Vagina (tissue), 2 donors: ENCODE data around the gene EEIG1. TPM values are rescaled to one million over a fixed set of nuclear protein-coding genes. Genes with fewer than 3 reads are reported as not detected.

Experiments
- DNase-seq, 2 donors: peaks; one replicate each; pipeline ENCODE4 v3.0.0-alpha.2; 2017; ENCODE audit errors: extremely low spot score in 2 of 2
- H3K27ac ChIP-seq: fragments of 200-600 bp; sonication (generic); one replicate; pipeline ENCODE4 v1.5.1; 2019
- H3K27me3 ChIP-seq: fragments of 200-600 bp; sonication (generic); one replicate; pipeline ENCODE4 v1.5.1; 2019
- H3K36me3 ChIP-seq, 2 donors: fragments of 200-600 bp; sonication (generic); one replicate each; pipeline ENCODE4 v1.5.1; 2017 to 2019
- H3K4me1 ChIP-seq: fragments of 200-600 bp; sonication (generic); one replicate; pipeline ENCODE4 v1.5.1; 2019
- H3K4me3 ChIP-seq, 2 donors: fragments of 200-600 bp; sonication (generic); 1 replicate in 1 of 2; 2 replicates in 1 of 2; pipeline ENCODE4 v1.5.1; 2016 to 2019
- H3K9me3 ChIP-seq: fragments of 200-600 bp; sonication (generic); one replicate; pipeline ENCODE4 v1.5.1; 2019
- POLR2A ChIP-seq, 2 donors: fragments of 450-650 bp; IDR thresholded peaks; one replicate each; pipeline ENCODE4 v1.6.1; 2017; ENCODE audit warnings: antibody characterized with exemption in 2 of 2, mild to moderate bottlenecking in 2 of 2, moderate library complexity in 2 of 2
- POLR2AphosphoS5 ChIP-seq, 2 donors: sonication (generic); formaldehyde crosslinking; IDR thresholded peaks; one replicate each; pipeline ENCODE4 v1.9.0; 2017; ENCODE audit warnings: antibody characterized with exemption in 2 of 2, mild to moderate bottlenecking in 2 of 2, low read depth in 1 of 2; ENCODE audit not compliant: insufficient read depth in 1 of 2
- intact Hi-C: fragments of 100-400 bp; cut with DNase I; formaldehyde crosslinking; loops from one replicate; pipeline ENCODE4 v1.15.1; 2023
- total RNA-seq: library from RNA; depleted of rRNA; stranded (reverse); fragments of >200 nt; gene quantifications from one replicate; pipeline ENCODE4 v1.2.3, GENCODE V29; 2016
- TF ChIP-seq, protein P1 (sequence below), 3 experiments: fragments of 450-650 bp in 2 of 3; fragments of 200-600 bp in 1 of 3; sonication (generic) in 1 of 3; IDR thresholded peaks; one replicate each; pipeline ENCODE4 v1.5.1; 2017 to 2019; ENCODE audit warnings: antibody characterized with exemption in 3 of 3, mild to moderate bottlenecking in 2 of 3, moderate library complexity in 2 of 3

EEIG1 gene
- total RNA-seq, 1 donor from 2014 or later: 30.9 TPM

DNA sequence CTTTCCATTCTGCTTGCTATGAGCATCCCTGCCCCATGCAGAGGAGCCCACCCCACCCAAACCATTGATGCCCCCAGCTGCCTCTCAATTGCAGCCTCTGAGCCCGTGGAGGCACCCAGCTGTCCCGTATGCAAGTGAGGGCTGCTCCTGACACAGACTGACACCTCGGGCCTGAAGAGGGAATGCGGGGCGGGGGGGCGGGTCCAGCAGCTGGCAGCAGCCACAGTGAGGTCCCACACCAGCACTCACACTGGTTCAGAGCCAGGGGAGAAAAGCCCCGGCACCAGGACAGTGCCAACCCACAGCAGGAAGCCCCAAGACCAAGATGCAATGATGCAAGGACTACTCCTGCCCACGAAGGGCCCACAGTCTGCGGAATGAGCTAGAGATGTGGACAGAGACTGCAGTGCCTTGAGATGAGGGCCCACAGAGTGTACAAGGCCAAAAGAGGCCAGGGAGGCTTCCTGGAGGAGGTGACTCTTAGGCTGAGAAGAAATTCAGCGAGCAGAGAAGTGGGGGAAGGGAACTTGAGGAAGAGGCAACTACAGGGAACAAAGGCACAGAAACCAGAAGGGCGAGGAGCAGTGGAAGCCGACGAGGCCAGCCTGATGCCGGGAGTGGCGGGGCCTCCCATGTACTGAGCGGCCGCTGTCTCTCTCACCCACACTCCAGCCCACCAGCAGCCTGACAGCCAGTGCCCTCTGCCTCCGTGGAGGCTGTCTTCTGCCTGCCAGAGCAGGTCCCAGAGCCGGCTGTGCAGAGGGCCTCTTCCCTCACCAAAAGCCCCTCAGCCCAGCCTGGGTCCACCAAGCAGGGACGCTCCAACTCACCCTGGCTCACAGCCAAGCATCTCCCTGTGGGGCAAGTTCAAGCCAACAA, 9.2 kb downstream of the EEIG1 start:
- H3K36me3 ChIP-seq: no peaks in the 10 kb centered on the region
- no peak for TF ChIP-seq POLR2A (IDR thresholded peaks at IDR 0.05)
- TF ChIP-seq POLR2AphosphoS5 (IDR thresholded peaks at IDR 0.05; ENCODE audit: insufficient read depth in 1 of 2, low read depth in 1 of 2): no peak
- TF ChIP-seq, protein P1, sequence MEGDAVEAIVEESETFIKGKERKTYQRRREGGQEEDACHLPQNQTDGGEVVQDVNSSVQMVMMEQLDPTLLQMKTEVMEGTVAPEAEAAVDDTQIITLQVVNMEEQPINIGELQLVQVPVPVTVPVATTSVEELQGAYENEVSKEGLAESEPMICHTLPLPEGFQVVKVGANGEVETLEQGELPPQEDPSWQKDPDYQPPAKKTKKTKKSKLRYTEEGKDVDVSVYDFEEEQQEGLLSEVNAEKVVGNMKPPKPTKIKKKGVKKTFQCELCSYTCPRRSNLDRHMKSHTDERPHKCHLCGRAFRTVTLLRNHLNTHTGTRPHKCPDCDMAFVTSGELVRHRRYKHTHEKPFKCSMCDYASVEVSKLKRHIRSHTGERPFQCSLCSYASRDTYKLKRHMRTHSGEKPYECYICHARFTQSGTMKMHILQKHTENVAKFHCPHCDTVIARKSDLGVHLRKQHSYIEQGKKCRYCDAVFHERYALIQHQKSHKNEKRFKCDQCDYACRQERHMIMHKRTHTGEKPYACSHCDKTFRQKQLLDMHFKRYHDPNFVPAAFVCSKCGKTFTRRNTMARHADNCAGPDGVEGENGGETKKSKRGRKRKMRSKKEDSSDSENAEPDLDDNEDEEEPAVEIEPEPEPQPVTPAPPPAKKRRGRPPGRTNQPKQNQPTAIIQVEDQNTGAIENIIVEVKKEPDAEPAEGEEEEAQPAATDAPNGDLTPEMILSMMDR (IDR thresholded peaks at IDR 0.05): no peak
- H3K9me3 ChIP-seq: no peaks in the 10 kb centered on the region
- peak in 1 of 2 donors; percentile 85 for DNase-seq
- peak overlapping the region; percentile 14 to 37 for H3K4me3 ChIP-seq
- H3K27ac ChIP-seq: peak overlapping the region; percentile 96
- peaks cover 100% of the 10 kb centered on the region for H3K4me1 ChIP-seq
- H3K27me3 ChIP-seq: no peaks in the 10 kb centered on the region
- intact Hi-C loops: no loop called here

DNA sequence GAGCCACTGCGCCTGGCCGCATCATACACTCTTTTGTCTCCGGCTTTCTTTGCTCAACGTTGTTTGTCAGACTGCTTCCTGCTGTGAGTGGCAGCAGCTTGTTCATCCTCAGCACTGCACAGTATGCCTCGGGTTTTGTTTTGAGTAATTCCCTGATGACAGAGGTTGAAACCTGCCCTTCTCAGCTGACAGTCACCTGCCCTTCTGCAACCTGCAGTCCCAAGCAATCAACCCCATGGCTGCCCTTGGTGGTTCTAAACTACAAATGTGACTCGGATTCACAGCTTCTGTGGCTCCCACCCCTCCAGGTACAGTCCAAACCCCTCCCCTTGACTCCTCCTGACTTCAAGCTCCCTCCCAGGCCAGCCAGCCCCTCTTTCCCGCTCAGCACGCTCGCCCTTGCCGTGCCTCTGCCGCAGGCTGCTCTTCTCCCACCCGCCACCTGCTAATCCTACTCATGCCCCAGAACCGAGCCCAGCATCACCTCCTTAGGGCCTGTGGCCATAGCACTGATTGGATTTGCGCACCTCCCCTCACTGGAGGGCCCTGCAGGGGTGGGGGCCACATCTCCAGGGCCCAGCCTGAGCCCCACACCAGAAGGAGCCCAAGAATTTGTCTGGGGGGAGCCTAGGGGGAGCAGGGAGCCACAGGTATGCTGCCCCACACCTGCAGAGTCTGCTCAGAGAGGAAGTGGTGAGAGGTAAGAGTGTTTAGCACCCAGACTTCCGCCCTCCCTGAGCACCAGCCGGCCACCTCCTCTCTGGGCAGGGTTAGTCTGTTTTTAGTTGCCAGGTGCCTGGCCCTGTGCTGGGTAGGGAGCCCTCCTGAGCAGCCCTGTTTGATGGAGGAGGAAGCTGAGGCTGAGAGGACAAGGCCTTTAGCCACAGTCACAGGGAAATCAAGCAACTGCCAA, 10.1 kb downstream of the EEIG1 start:
- intact Hi-C loops: no loop called here
- Histone ChIP-seq H3K9me3 (no peaks in the 10 kb centered on the region), H3K4me1 (peaks cover 100% of the 10 kb centered on the region), H3K36me3 (no peaks in the 10 kb centered on the region), H3K27ac (peak overlapping the region; percentile 96), H3K4me3 (peak overlapping the region in 1 of 2 donors; percentile 17), H3K27me3 (no peaks in the 10 kb centered on the region)
- TF ChIP-seq POLR2A (IDR thresholded peaks at IDR 0.05) (no peak), POLR2AphosphoS5 (IDR thresholded peaks at IDR 0.05; ENCODE audit: insufficient read depth in 1 of 2, low read depth in 1 of 2) (peak in 1 of 2 donors; percentile 28)
- TF ChIP-seq, protein P1 (IDR thresholded peaks at IDR 0.05): no peak
- no peak for DNase-seq

DNA sequence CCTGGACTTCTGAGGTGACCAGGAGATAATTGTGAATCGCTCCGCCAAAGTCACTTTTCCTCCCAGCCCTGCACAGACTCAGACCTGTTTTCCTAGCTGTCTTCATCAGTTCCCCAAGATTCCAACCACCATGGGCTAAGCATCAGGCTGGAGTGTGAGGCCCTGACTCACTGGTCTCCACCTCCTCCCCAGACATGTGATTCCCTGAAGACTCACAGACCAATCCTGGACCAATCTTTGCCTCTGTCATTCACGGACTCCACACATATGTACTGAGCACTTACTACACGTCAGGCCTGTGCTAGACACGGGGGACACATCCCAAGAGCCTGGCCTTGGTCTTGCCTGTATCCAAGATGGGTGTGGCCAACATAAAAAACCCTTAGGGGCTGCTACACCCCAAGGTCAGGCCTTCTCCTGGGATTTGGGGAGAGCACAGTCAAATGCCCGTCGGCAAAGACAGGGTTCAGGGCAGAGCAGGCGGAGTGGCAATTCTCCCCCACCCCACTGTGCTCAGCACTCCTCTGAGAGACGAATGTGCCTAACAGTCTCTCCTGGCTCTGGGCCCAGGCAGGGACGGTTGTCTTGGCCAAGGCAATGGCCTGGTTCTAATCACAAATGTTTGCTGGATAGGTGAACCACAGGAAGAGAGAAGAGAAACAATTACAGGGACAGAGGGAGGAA, 11.9 kb downstream of the EEIG1 start:
- DNase-seq: no peak
- intact Hi-C loops: no loop called here
- Histone ChIP-seq H3K9me3 (no peaks in the 10 kb centered on the region), H3K4me1 (peaks cover 100% of the 10 kb centered on the region), H3K27ac (peak overlapping the region; percentile 96), H3K27me3 (no peaks in the 10 kb centered on the region), H3K36me3 (no peaks in the 10 kb centered on the region), H3K4me3 (peak overlapping the region in 1 of 2 donors; percentile 18)
- TF ChIP-seq POLR2A (IDR thresholded peaks at IDR 0.05) (peak in 1 of 2 donors; percentile 39), POLR2AphosphoS5 (IDR thresholded peaks at IDR 0.05; ENCODE audit: insufficient read depth in 1 of 2, low read depth in 1 of 2) (peak; percentile 66 to 80)
- TF ChIP-seq, protein P1 (IDR thresholded peaks at IDR 0.05): no peak

DNA sequence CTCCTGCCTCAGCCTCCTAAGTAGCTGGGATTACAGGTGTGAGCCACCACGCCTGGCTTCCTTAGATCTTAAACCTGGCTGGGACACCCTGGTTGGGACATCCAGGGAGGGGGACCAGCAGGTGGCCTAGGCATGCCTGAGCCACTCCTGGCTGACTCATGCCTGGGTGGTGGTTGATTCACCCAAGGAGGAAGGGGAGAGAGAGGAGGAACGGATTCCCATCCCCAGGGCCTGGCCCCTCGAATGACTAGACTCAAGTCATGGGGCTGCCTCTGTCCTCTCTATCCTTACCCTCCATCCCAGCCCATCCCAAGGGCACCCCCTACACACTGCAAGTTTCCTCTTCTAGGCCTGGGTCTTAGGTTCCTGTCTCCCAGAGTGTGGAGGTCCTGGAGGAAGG, 12.7 kb downstream of the EEIG1 start:
- H3K9me3 ChIP-seq: no peaks in the 10 kb centered on the region
- H3K36me3 ChIP-seq: no peaks in the 10 kb centered on the region
- intact Hi-C loops: no loop called here
- H3K4me1 ChIP-seq: peaks cover 100% of the 10 kb centered on the region
- TF ChIP-seq, protein P1 (IDR thresholded peaks at IDR 0.05): no peak
- TF ChIP-seq POLR2AphosphoS5 (IDR thresholded peaks at IDR 0.05; ENCODE audit: insufficient read depth in 1 of 2, low read depth in 1 of 2): peak; percentile 39 to 44
- no peak for DNase-seq
- no peaks in the 10 kb centered on the region for H3K27me3 ChIP-seq
- H3K27ac ChIP-seq: peak overlapping the region; percentile 96
- H3K4me3 ChIP-seq: no peak overlapping the region
